ENCODE measurements around the gene OR11H6. TPM values are rescaled to one million over a fixed set of nuclear protein-coding genes. Genes with fewer than 3 reads are reported as not detected.
"Not testable (repeated sequence)": the region's sequence is repeated elsewhere in the genome, so short reads cannot be mapped to it uniquely, and the experiment has no call there.

OR11H6 gene
- total and polyA plus RNA-seq, 7 experiments from 2014 or later, result not detected

DNA sequence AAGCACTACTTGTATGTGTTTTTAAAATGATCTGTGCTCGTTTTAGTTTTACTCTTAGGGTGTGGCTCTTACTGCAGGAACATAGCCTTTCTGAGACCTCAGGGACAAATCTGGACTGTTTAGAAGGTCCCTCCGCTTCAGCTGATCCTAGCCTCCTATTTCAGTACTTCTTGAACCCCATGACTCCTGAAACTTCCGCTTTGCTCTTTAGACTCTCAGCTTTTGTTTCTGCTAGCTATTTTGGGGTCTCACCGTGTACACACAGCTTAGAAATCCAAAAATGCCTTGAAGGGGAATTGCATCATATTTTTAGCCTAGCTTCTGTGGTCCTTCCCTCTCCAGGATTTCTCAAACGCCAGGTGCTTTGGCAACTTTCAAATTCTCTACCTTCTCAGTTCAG lies 24.5 kb upstream of the OR11H6 start:
- CTCF ChIA-PET, result no interaction called here
- Mint-ChIP-seq H3K27me3 (peaks cover 3 to 33% (median 16%) of the 10 kb centered on the region in 5 donors), H3K27ac (no peak overlapping the region), H3K4me3 (no peak overlapping the region), H3K9me3 (no peaks in the 10 kb centered on the region), H3K36me3 (no peaks in the 10 kb centered on the region), H3K4me1 (no peaks in the 10 kb centered on the region)
- intact Hi-C loops (cut with micrococcal nuclease), result no loop called here
- Histone ChIP-seq H3K27ac (ENCODE audit: low read depth, low read length) (no peak overlapping the region), H3K27me3 (ENCODE audit: control insufficient read depth in 2 of 2, insufficient read depth in 2 of 2, low read length in 2 of 2) (no peaks in the 10 kb centered on the region), H3K9me3 (ENCODE audit: control insufficient read depth in 2 of 3, low read length in 3 of 3) (no peaks in the 10 kb centered on the region), H3K4me3 (ENCODE audit: low read length) (no peak overlapping the region), H3K36me3 (ENCODE audit: control insufficient read depth in 2 of 3, insufficient read depth in 3 of 3, low read length in 3 of 3) (no peaks in the 10 kb centered on the region), H3K4me1 (ENCODE audit: control insufficient read depth in 2 of 2, insufficient read depth in 2 of 2, low read length in 2 of 2) (no peaks in the 10 kb centered on the region)
- POLR2A ChIA-PET, result no interaction called here
- ATAC-seq (no peak), DNase-seq (no peak)

GRCh38 chr14:20204721-20205120 lies 18.8 kb upstream of the OR11H6 start:
- no peak overlapping the region for H3K27ac Mint-ChIP-seq
- POLR2A ChIA-PET, result no interaction called here
- no peak overlapping the region for H3K4me3 ChIP-seq (ENCODE audit: low read length)
- intact Hi-C loops (cut with micrococcal nuclease), result no loop called here
- H3K36me3 ChIP-seq (ENCODE audit: control insufficient read depth in 2 of 3, insufficient read depth in 3 of 3, low read length in 3 of 3), result no peaks in the 10 kb centered on the region
- H3K4me1 Mint-ChIP-seq, result no peaks in the 10 kb centered on the region
- peaks cover 0 to 2% of the 10 kb centered on the region in 2 donors for H3K27me3 ChIP-seq (ENCODE audit: control insufficient read depth in 2 of 2, insufficient read depth in 2 of 2, low read length in 2 of 2)
- H3K9me3 Mint-ChIP-seq, result peaks cover 0 to 6% (median 0%) of the 10 kb centered on the region in 11 donors
- no peak for ATAC-seq
- H3K27me3 Mint-ChIP-seq, result peaks cover 0 to 27% (median 16%) of the 10 kb centered on the region in 5 donors
- no peak overlapping the region for H3K4me3 Mint-ChIP-seq
- H3K9me3 ChIP-seq (ENCODE audit: control insufficient read depth in 2 of 3, low read length in 3 of 3), result no peaks in the 10 kb centered on the region
- H3K36me3 Mint-ChIP-seq, result peaks cover 0 to 5% (median 0%) of the 10 kb centered on the region in 5 donors
- H3K4me1 ChIP-seq (ENCODE audit: control insufficient read depth in 2 of 2, insufficient read depth in 2 of 2, low read length in 2 of 2), result no peaks in the 10 kb centered on the region
- no peak for DNase-seq
- H3K27ac ChIP-seq (ENCODE audit: low read depth, low read length), result no peak overlapping the region
- CTCF ChIA-PET, result no interaction called here

DNA sequence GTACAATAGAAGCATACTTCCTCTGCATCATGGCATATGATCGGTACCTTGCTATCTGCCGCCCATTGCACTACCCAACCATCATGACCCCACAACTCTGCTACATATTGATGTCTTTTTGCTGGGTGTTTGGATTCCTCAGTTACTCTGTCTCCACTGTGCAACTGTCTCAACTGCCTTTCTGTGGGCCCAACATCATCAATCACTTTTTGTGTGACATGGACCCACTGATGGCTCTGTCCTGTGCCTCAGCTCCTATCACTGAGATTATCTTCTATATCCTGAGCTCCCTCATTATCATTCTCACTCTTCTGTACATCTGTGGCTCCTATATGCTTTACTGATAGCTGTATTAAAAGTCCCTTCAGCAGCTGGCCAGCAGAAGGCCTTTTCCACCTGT lies 13.9 kb upstream of the OR11H6 start:
- POLR2A ChIA-PET, result no interaction called here
- Histone ChIP-seq H3K9me3 (ENCODE audit: control insufficient read depth in 2 of 3, low read length in 3 of 3) (no peaks in the 10 kb centered on the region), H3K27ac (ENCODE audit: low read depth, low read length) (no peak overlapping the region), H3K36me3 (ENCODE audit: control insufficient read depth in 2 of 3, insufficient read depth in 3 of 3, low read length in 3 of 3) (no peaks in the 10 kb centered on the region), H3K4me3 (ENCODE audit: low read length) (no peak overlapping the region), H3K4me1 (ENCODE audit: control insufficient read depth in 2 of 2, insufficient read depth in 2 of 2, low read length in 2 of 2) (no peaks in the 10 kb centered on the region), H3K27me3 (ENCODE audit: control insufficient read depth in 2 of 2, insufficient read depth in 2 of 2, low read length in 2 of 2) (peaks cover 0 to 2% of the 10 kb centered on the region in 2 donors)
- Mint-ChIP-seq H3K36me3 (peaks cover 0 to 5% (median 0%) of the 10 kb centered on the region in 5 donors), H3K4me1 (no peaks in the 10 kb centered on the region), H3K4me3 (no peak overlapping the region), H3K27me3 (peaks cover 0 to 23% (median 12%) of the 10 kb centered on the region in 5 donors), H3K27ac (no peak overlapping the region), H3K9me3 (peaks cover 0 to 8% (median 0%) of the 10 kb centered on the region in 11 donors)
- ATAC-seq (no peak), DNase-seq (no peak)
- CTCF ChIA-PET, result no interaction called here
- intact Hi-C loops (cut with micrococcal nuclease), result no loop called here

DNA sequence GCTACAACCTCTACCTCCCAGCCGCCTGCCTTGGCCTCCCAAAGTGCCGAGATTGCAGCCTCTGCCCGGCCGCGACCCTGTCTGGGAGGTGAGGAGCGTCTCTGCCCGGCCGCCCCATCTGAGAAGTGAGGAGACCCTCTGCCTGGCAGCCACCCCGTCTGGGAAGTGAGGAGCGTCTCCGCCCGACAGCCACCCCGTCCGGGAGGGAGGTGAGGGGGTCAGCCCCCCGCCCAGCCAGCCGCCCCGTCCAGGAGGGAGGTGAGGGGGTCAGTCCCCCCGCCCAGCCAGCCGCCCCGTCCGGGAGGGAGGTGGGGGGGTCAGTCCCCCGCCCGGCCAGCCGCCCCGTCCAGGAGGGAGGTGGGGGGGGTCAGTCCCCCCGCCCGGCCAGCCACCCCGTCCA lies 11.1 kb upstream of the OR11H6 start:
- H3K27ac Mint-ChIP-seq; H3K4me3 ChIP-seq (ENCODE audit: low read length); CTCF ChIA-PET; H3K4me1 Mint-ChIP-seq; ATAC-seq; H3K36me3 Mint-ChIP-seq; POLR2A ChIA-PET; H3K27ac ChIP-seq (ENCODE audit: low read depth, low read length); intact Hi-C loops (cut with micrococcal nuclease); H3K4me1 ChIP-seq (ENCODE audit: control insufficient read depth in 2 of 2, insufficient read depth in 2 of 2, low read length in 2 of 2); H3K9me3 Mint-ChIP-seq; DNase-seq; H3K4me3 Mint-ChIP-seq; H3K9me3 ChIP-seq (ENCODE audit: control insufficient read depth in 2 of 3, low read length in 3 of 3); H3K36me3 ChIP-seq (ENCODE audit: control insufficient read depth in 2 of 3, insufficient read depth in 3 of 3, low read length in 3 of 3); H3K27me3 ChIP-seq (ENCODE audit: control insufficient read depth in 2 of 2, insufficient read depth in 2 of 2, low read length in 2 of 2): not testable (repeated sequence)
- H3K27me3 Mint-ChIP-seq, result peaks cover 0 to 24% (median 10%) of the 10 kb centered on the region in 5 donors

DNA sequence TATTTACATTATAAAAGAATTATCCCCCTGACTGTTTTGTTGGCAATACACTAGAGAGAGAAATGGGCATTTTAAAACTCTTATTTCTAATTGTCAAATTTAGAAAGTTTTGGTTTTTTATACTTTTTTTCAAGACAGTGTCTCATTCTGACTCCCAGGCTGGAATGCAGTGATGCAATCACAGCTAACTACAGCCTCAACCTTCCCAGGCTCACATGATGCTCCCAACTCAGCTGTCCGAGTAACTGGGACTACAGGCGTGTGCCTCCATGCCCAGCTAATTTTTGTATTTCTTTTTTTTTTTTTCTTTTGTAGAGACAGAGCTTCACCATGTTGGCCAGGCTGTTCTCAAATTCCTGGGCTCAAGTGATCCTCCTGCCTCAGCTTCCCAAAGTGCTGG lies 8.3 kb upstream of the OR11H6 start:
- H3K36me3 Mint-ChIP-seq, result no peaks in the 10 kb centered on the region
- Histone ChIP-seq H3K36me3 (ENCODE audit: control insufficient read depth in 2 of 3, insufficient read depth in 3 of 3, low read length in 3 of 3) (no peaks in the 10 kb centered on the region), H3K9me3 (ENCODE audit: control insufficient read depth in 2 of 3, low read length in 3 of 3) (no peaks in the 10 kb centered on the region), H3K27ac (ENCODE audit: low read depth, low read length) (no peak overlapping the region), H3K27me3 (ENCODE audit: control insufficient read depth in 2 of 2, insufficient read depth in 2 of 2, low read length in 2 of 2) (no peaks in the 10 kb centered on the region), H3K4me3 (ENCODE audit: low read length) (no peak overlapping the region), H3K4me1 (ENCODE audit: control insufficient read depth in 2 of 2, insufficient read depth in 2 of 2, low read length in 2 of 2) (no peaks in the 10 kb centered on the region)
- intact Hi-C loops (cut with micrococcal nuclease), result no loop called here
- H3K27me3 Mint-ChIP-seq, result peaks cover 0 to 14% (median 5%) of the 10 kb centered on the region in 5 donors
- H3K4me3 Mint-ChIP-seq, result no peak overlapping the region
- CTCF ChIA-PET, result no interaction called here
- DNase-seq (no peak), ATAC-seq (no peak)
- H3K4me1 Mint-ChIP-seq, result no peaks in the 10 kb centered on the region
- POLR2A ChIA-PET, result no interaction called here
- H3K9me3 Mint-ChIP-seq, result peaks cover 0 to 3% (median 0%) of the 10 kb centered on the region in 11 donors
- H3K27ac Mint-ChIP-seq, result no peak overlapping the region

- POLR2A ChIA-PET, result no interaction called here
- H3K9me3 ChIP-seq (ENCODE audit: control insufficient read depth in 2 of 3, low read length in 3 of 3), result no peaks in the 10 kb centered on the region
Measured at GRCh38 chr14:20219033-20219432, 4.5 kb upstream of the OR11H6 start.

GRCh38 chr14:20228681-20229080 lies 5.2 kb downstream of the OR11H6 start, which contains the start of gene OR11H7:
Gene OR11H7, plus strand, starts transcription at chr14:20228981.
- no peak for DNase-seq
- CTCF ChIA-PET, result no interaction called here

More at GRCh38 chr14:20219033-20219432, 4.5 kb upstream of the OR11H6 start:
- Histone ChIP-seq H3K27ac (ENCODE audit: low read depth, low read length) (no peak overlapping the region), H3K4me3 (ENCODE audit: low read length) (no peak overlapping the region), H3K36me3 (ENCODE audit: control insufficient read depth in 2 of 3, insufficient read depth in 3 of 3, low read length in 3 of 3) (no peaks in the 10 kb centered on the region), H3K4me1 (ENCODE audit: control insufficient read depth in 2 of 2, insufficient read depth in 2 of 2, low read length in 2 of 2) (no peaks in the 10 kb centered on the region), H3K27me3 (ENCODE audit: control insufficient read depth in 2 of 2, insufficient read depth in 2 of 2, low read length in 2 of 2) (no peaks in the 10 kb centered on the region)
- no peak for DNase-seq
- no peak for ATAC-seq
- CTCF ChIA-PET, result no interaction called here
- H3K27ac Mint-ChIP-seq, result no peak overlapping the region
- H3K36me3 Mint-ChIP-seq, result no peaks in the 10 kb centered on the region
- intact Hi-C loops (cut with micrococcal nuclease), result no loop called here
- H3K4me3 Mint-ChIP-seq, result no peak overlapping the region
- no peaks in the 10 kb centered on the region for H3K9me3 Mint-ChIP-seq
- peaks cover 0 to 29% (median 8%) of the 10 kb centered on the region in 5 donors for H3K27me3 Mint-ChIP-seq
- H3K4me1 Mint-ChIP-seq, result no peaks in the 10 kb centered on the region

More at GRCh38 chr14:20228681-20229080, 5.2 kb downstream of the OR11H6 start, which contains the start of gene OR11H7:
- H3K4me1 ChIP-seq (ENCODE audit: control insufficient read depth in 2 of 2, insufficient read depth in 2 of 2, low read length in 2 of 2), result no peaks in the 10 kb centered on the region
- peaks cover 0 to 12% (median 0%) of the 10 kb centered on the region in 5 donors for H3K36me3 Mint-ChIP-seq
- no peak within 1 kb of the TSS for H3K27ac ChIP-seq (ENCODE audit: low read depth, low read length)
- peaks cover 0 to 8% (median 0%) of the 10 kb centered on the region in 3 experiments for H3K9me3 ChIP-seq (ENCODE audit: control insufficient read depth in 2 of 3, low read length in 3 of 3)
- no peak within 1 kb of the TSS for H3K4me3 Mint-ChIP-seq
- H3K36me3 ChIP-seq (ENCODE audit: control insufficient read depth in 2 of 3, insufficient read depth in 3 of 3, low read length in 3 of 3), result no peaks in the 10 kb centered on the region
- H3K27ac Mint-ChIP-seq, result no peak within 1 kb of the TSS
- peaks cover 0 to 34% (median 14%) of the 10 kb centered on the region in 11 donors for H3K9me3 Mint-ChIP-seq
- POLR2A ChIA-PET, result no interaction called here
- no peaks in the 10 kb centered on the region for H3K27me3 ChIP-seq (ENCODE audit: control insufficient read depth in 2 of 2, insufficient read depth in 2 of 2, low read length in 2 of 2)
- intact Hi-C loops (cut with micrococcal nuclease), result no loop called here
- no peak for ATAC-seq
- H3K4me3 ChIP-seq (ENCODE audit: low read length), result no peak within 1 kb of the TSS
- H3K4me1 Mint-ChIP-seq, result no peaks in the 10 kb centered on the region
- peaks cover 0 to 20% (median 11%) of the 10 kb centered on the region in 5 donors for H3K27me3 Mint-ChIP-seq

Data from naive thymus-derived CD4-positive, alpha-beta T cell (primary cell).